Forelimb muscle (tissue), 1 donor: ENCODE measurements around the gene KLHDC8B. TPM values are rescaled to one million over a fixed set of nuclear protein-coding genes. Genes with fewer than 3 reads are reported as not detected.
A peak's percentile ranks its signal among the peaks of the same experiment; 100 is the strongest.
"Not testable (repeated sequence)": the region's sequence is repeated elsewhere in the genome, so short reads cannot be mapped to it uniquely, and the experiment has no call there.

Experiments used
- DNase-seq: peaks from one replicate; pipeline ENCODE4 v3.0.0-alpha.2; 2013; ENCODE audit warnings: low read depth
- polyA plus RNA-seq: library from polyadenylated mRNA; unstranded; fragments of 120-200 nt; gene quantifications from one replicate; pipeline ENCODE4 v1.2.1, GENCODE V29; 2013; ENCODE audit not compliant: insufficient read length

KLHDC8B gene
- polyA plus RNA-seq, 1 donor, result 104 TPM

GRCh38 chr3:49183873-49184272 is 12.5 kb downstream of the KLHDC8B start:
- no peak for DNase-seq

- no peak for DNase-seq
Measured at GRCh38 chr3:49191741-49192140, 20.3 kb downstream of the KLHDC8B start.

- DNase-seq, result no peak
Measured at GRCh38 chr3:49198161-49198560, 26.8 kb downstream of the KLHDC8B start.

- DNase-seq, result no peak
Measured at GRCh38 chr3:49198611-49199230, 27.3 kb downstream of the KLHDC8B start.

GRCh38 chr3:49199239-49199899 is 28.0 kb downstream of the KLHDC8B start:
- no peak for DNase-seq

- no peak for DNase-seq
Measured at GRCh38 chr3:49199900-49200281, 28.5 kb downstream of the KLHDC8B start.

- no peak for DNase-seq
Measured at GRCh38 chr3:49213541-49213943, 42.1 kb downstream of the KLHDC8B start.

GRCh38 chr3:49213998-49214397 is 42.6 kb downstream of the KLHDC8B start:
- no peak for DNase-seq

- DNase-seq, result not testable (repeated sequence)
Measured at GRCh38 chr3:49216687-49217086, 45.3 kb downstream of the KLHDC8B start.

- DNase-seq, result not testable (repeated sequence)
Measured at GRCh38 chr3:49217108-49217507, 45.7 kb downstream of the KLHDC8B start.

- DNase-seq, result no peak
Measured at GRCh38 chr3:49217688-49218470, 46.5 kb downstream of the KLHDC8B start.

- DNase-seq, result peak; percentile 60
Measured at GRCh38 chr3:49218471-49218989, 47.1 kb downstream of the KLHDC8B start.

GRCh38 chr3:49219132-49219531 is 47.7 kb downstream of the KLHDC8B start:
- no peak for DNase-seq

GRCh38 chr3:49220985-49221563 is 49.7 kb downstream of the KLHDC8B start:
- not testable (repeated sequence) for DNase-seq

GRCh38 chr3:49222002-49222401 is 50.6 kb downstream of the KLHDC8B start:
- no peak for DNase-seq

Other genes starting within 250 kb of the KLHDC8B start
- gene P4HTM, start 181.4 kb upstream of the KLHDC8B start, polyA plus RNA-seq, result 12.4 TPM
- 113 TPM for gene WDR6, start 164.2 kb upstream of the KLHDC8B start, polyA plus RNA-seq
- 32.6 TPM for gene DALRD3, start 153.0 kb upstream of the KLHDC8B start, polyA plus RNA-seq
- gene NDUFAF3, start 149.5 kb upstream of the KLHDC8B start, polyA plus RNA-seq, result 50.8 TPM
- gene IMPDH2, start 142.2 kb upstream of the KLHDC8B start, polyA plus RNA-seq, result 282 TPM
- 49.8 TPM for gene QRICH1, start 77.5 kb upstream of the KLHDC8B start, polyA plus RNA-seq
- gene QARS1, start 66.8 kb upstream of the KLHDC8B start, polyA plus RNA-seq, result 268 TPM
- 36.2 TPM for gene USP19, start 50.8 kb upstream of the KLHDC8B start, polyA plus RNA-seq
- 317 TPM for gene LAMB2, start 38.5 kb upstream of the KLHDC8B start, polyA plus RNA-seq
- 13.1 TPM for gene CCDC71, start 5.3 kb upstream of the KLHDC8B start, polyA plus RNA-seq
- 9.0 TPM for gene C3orf62, start 105.6 kb downstream of the KLHDC8B start, polyA plus RNA-seq
- 51.2 TPM for gene USP4, start 168.5 kb downstream of the KLHDC8B start, polyA plus RNA-seq
- gene GPX1, start 186.8 kb downstream of the KLHDC8B start, polyA plus RNA-seq, result 126 TPM
- gene RHOA, start 240.4 kb downstream of the KLHDC8B start, polyA plus RNA-seq, result 402 TPM
- 15.8 TPM for gene TCTA, start 240.8 kb downstream of the KLHDC8B start, polyA plus RNA-seq